NOMO-1 treated with dmso at 0.1 percent for 144 hours (cell line): ENCODE data around the gene PLEKHA5.
"Not testable (repeated sequence)": the region's sequence is repeated elsewhere in the genome, so short reads cannot be mapped to it uniquely, and the experiment has no call there.

Experiments used
- DNase-seq: peaks from one replicate; lab custom pipeline; 2025; ENCODE audit not compliant: unreplicated experiment; lab: John Stamatoyannopoulos, UW

Gene PLEKHA5

DNA sequence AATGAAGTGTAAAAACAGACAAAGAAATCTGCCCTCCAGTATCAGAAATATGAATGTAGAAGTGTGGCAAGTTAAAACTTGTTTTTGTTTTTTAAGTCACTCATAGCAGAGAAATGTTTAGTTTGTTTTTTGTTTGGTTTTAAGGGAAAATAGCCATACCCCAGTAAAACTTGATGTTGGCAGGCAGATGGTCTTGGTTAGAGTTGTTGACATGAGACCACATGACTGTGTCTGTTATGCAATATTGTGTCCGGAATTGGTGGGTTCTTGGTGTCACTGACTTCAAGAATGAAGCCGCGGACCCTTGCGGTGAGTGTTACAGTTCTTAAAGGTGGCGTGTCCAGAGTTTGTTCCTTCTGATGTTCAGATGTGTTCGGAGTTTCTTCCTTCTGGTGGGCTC, 99.5 kb downstream of the PLEKHA5 start:
- not testable (repeated sequence) for DNase-seq

DNA sequence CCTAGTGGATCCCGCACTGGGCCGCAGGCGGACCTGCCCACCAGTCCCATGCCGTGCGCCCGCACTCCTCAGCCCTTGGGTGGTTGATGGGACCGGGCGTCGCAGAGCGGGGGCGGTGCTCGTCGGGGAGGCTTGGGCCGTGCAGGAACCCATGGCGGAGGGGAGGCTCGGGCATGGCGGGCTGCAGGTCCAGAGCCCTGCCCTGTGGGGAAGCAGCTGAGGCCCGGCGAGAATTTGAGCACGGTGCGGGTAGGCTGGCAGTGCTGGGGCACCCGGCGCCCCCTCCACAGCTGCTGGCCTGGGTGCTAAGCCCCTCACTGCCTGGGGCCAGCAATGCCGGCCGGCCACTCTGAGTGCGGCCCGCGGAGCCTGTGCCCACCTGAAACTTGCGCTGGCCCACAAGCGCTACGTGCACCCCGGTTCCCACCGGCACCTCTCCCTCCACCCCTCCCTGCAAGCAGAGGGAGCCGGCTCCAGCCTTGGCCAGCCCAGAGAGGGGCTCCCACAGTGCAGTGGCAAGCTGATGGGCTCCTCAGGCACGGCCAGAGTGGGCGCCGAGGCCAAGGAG, 100.8 kb downstream of the PLEKHA5 start:
- no peak for DNase-seq

DNA sequence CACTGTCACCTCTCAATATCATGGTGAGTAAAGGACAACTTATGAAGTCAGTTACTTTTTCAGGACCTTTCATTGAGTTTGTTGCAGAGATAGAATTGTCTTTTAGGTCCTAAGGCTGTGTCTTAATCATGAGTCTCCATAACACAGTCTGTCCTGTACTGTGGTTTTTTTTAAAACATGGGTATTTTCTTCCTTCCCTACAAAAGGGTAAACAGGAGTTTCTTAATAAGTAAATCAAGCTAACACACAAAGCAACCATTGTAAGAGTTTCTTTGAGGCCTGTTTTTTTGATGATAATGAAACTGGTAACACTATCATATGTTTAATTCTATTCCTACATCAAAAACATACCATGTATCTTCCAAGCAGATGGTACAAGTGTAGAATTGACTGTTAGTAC, 101.4 kb downstream of the PLEKHA5 start:
- DNase-seq = no peak

DNA sequence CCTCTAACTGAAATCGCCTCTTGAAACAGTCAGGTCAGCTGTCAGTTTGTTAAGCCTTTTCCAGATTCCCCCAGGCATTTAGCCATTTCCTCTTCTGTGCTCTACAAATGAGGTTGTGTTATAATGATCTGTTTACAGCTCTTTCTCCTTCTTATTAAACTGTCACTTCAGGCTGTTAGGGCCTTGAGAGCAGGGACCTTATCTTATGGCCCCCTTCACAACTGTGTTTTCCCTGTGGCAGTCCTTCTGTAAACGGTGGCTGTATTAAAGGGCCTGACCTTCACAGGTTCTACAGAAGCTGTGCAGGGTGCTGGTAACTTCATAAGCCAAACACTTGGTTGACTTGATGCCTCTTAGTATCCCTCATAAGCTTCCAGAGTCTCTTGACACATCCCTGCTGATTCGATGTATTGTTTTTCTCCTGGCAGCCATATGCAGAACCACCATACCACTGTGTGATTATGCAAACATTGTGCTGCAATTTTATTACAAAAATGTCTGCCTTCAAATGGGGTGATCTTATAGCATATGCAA, 104.7 kb downstream of the PLEKHA5 start:
- no peak for DNase-seq

DNA sequence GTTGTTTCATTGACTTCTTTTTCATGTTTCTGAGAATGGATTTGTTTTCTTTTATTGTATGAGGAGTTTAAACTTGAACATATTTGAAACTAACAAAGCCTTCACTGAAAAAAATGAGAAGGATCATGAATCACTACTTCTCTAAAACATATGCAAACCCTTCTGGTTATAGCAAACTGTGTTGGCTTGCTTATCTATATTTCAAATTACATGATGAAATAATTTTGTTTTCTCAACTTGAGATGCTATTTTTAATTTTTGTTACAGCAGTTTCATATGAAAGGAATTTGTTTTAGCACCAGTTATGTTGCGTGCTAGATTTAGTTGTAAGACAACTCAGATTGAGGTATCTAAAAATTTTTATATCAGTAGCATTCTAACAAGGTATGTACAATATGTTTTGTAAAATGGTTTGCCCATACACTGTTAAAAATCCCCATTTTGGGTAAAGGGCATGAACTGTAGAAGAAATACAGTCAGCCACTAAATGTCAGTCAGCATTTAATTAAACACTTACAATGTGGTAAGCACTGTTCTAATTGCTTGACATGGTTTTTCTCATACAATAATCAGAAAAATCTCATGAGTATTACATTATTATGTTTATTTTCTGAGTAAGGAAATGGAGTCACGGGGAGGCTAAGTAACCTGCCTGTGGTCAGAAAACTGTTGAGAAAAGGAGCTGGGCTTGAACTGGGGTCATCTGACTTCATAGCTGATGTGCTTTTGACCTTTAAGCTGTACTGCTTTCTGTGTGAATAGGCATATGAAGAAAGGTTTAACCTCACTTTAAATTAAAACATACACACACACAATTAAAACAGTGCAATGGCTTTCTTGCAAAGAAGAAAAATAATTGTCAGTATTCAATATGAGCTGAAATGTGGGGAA, 105.7 kb downstream of the PLEKHA5 start:
- no peak for DNase-seq

DNA sequence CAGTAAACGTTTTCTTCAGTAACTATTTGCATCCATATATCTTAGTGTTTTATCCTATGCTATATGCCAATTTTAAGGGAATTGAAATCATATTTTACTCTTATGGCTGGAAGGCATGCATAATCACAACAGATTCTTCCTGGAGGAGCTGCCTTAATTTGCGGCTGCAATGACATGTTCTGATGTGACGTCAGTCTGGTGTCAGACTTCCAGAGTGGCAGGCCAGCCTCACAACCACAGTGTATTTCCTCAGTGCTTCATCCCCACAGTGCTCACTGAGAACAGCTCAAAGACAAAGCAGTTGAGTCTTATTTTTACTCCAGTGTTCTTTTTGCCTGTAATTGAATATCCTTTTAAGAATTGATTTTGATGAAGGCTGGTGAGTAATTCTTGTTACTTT, 107.1 kb downstream of the PLEKHA5 start:
- DNase-seq = no peak

DNA sequence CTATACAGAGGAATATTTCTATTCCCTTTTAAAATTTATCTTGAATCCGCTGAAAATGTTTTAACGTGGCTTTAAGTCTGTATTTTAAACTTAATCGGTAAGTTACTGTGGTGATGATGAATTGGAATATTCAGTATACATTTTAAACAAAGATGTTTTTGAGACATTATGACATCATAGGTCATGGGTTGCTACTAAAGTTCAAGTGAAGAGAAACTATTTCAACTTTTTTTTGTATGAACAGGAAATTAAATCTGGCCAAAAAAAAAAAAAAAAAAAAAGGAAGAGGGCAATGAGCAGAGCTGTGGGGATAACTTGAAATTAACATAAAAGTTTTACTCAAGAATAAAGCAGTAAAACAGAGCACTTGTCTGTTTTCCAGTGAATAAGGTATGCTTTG, 109.0 kb downstream of the PLEKHA5 start:
- no peak for DNase-seq

DNA sequence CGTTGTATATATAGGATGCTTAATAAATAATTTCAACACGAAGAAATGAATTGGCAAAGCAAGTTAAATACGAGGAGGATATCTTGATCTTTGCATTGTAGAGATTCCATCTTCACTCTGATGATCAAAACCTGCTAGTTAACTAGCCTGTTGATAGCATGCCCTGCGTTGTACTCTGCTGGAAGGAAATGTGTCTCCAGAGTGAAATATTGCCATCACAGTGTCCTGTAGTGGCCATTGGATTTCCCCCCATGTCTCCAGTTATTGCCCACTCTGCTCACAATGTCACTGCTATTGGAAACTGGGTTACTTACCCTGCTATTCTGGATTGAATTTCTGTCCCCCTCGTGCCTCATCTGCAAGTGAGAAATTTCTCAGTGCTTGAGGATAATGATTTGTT, 109.6 kb downstream of the PLEKHA5 start:
- DNase-seq = no peak

DNA sequence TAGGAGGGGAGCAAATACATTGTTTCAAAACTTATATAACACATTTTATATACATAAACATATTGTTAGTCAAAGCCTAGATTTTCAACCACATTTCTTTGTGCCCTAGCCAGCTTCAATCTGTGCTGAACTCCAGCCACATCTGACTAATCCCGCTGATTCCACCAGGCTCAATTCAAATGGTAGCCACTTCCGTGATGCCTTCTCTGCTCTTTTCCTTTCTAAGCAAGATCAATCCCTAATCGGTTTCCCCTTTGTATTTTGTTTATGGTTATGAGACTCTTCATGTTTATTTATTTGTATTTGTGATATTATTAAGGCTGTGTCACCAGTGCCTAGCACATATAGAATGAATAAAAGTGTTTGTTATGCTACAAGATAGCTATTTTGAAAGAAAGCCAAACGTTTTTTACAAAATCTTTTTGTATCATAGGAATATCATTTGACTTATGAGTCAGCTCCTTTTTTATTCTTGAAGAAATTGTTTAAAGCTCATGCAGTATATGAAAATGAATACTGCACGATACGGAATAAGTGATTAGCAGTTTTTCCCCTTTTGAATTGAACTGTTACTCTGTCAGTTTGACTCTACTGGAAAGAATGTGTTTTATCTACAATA, 110.2 kb downstream of the PLEKHA5 start:
- DNase-seq = no peak

DNA sequence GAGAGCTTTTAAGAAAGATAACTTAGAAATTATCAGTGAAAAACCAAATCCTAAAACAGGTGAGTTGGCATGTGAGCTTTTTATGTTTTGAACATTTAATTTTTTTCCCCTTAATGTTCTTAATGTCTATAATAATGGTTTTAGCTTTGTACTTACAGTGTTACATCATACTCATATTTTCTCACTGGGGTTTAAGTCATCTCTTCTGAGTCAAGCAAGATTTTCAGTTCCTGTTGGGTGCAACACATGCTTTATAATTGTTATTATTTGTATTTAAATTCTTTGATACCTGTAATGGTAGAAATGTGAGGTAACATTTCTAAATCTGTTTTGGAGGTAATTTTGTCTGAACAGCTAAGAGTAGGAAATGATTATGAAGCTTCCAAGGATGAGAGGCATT, 113.0 kb downstream of the PLEKHA5 start:
- no peak for DNase-seq

DNA sequence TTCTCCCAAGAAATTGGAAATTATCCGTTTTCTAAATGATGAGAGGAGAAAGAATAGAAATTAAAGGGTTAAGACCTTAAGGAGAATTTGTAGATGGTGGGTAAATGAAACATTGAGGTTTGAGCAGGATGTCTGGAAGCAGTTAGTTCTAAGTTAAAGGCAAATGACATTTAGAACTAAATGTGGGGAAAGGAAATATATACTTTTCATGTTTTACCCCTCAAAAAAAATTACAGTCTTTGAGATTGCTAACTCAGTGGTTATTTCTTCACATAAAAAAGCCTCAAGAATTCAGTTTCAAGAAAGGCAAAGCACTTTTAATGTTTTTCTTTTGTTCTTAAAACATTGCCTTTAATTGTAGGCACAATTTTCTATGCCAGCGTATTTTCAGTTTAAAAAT, 114.0 kb downstream of the PLEKHA5 start:
- DNase-seq = no peak

DNA sequence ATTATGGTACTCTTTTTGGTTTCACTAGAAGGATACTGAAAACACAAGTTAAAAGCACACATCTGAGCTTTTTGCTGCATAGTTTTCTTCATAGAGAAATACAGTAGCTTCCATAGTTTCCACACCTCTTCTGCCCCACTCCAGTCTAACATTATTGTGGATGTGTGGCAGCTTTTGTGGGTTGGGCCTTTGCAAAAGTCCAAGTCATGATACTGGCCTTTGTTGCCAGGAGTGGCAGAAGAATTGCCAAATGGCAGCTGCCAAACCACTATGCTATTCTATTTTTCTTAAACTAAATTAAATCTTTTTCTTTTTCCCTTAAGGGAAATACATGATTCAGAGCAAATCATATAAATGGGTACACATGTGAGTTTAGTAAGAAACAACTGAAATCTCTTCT, 114.8 kb downstream of the PLEKHA5 start:
- no peak for DNase-seq

DNA sequence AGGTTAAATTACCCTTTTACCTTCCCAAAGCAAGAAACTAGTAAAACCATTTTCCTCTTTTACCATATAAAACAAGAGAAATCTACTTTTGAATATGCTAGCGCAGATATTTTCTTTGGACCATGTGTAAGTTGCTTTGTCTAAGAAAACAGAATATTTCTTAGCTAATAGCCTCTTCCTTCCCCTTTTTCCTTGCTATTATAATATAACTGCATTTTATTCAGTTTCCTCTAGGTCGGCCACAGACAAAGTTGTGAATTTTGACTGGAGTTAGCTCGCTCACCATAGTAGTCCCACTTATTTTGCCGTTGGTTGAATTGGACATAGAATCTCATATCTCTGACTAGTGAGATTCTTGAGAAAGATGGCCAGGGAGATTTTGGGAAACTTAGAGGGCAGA, 115.6 kb downstream of the PLEKHA5 start:
- no peak for DNase-seq

DNA sequence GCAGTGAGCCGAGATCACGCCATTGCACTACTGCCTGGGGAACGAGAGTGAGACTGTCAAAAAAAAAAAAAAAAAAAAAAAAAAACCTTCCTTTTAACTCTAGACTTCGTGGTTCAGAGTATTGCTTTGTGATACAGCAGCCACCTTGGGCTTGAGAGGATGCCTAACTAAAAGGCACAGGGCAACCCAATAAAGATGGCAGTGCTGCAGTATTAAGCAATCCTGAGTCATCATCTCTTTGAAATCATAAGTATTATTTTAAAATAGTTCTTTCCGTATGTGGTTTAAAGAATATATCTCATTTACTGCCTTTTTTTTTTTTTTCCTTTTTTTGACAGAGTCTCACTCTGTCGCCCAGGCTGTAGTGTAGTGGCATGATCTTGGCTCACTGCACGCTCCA, 116.1 kb downstream of the PLEKHA5 start:
- DNase-seq = peak; percentile 38

DNA sequence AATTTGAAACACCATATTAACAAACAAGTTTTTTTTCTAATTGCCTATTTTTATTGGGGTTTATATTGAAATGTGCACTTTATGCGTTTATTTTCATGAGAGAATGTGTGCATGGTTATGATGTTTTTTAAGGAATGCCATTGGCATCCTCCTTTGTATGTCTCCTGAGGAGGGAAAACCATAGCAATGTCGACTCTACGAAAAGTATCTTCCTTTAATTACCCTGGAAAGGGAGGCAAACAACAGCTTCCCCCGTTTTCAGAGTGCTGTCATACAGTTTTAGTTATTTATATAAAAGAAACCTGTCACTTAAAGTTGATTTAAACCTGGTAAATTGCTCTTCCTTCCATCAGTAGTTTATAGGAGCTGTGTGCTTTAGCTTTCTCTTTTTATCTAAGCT, 117.4 kb downstream of the PLEKHA5 start:
- no peak for DNase-seq

DNA sequence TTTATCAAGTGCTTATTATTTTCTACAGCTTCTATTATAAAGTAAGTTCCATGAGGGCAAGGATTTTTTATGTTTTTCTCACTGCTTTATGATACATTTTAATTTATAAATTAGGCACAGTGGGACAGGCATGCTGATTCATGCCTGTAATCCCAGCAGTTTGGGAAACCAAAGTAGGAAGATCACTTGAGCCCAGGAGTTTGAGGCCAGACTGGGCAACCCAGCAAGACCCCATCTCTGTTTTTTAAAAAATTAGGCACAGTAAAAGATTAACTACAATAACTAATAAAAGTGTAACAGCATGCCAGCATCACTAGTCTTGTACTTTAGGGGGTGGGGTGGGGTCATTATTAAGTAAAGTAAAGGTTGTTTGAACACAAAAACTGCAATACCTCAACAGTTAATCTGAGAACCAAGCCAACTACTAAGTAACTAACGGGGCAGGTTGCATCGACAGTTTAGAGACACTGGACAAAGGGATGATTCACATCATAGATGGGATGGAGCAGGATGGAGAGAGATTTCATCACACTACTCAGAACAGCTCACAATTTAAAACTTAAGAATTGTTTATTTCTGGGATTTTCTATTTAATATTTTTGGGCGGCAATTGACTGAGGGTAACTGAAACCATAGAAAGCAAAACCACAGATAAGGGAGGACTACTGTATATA, 119.5 kb downstream of the PLEKHA5 start:
- no peak for DNase-seq

DNA sequence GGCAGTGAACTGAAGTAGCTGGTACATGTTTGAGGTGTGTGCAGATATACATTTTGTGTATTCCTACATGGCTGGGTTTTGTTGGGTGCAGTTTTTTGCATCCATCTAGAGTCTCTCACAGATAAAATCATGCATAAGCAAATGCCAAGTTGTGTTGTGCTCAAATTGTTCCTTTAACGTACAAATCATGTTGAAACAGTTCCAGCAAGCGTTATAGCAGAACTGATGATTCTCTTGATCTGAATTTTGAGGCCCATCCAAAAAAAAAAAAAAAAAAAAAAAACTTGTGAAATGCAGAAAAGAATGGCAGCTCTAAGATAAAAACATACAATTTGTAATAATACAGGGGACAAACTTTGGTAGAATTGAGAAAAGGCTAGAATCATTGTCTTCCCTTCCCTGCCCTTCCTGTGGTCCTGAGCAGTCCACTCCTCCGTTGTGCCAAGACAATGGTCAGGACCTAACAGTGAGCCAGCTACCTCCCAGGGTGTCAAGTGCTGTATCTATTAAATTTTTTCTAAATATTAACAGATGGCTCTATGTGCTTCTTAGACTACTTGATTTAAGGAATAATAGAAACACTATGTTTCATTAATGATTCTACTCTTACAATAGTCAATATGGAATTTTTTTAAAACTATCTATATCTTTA, 122.1 kb downstream of the PLEKHA5 start:
- no peak for DNase-seq

DNA sequence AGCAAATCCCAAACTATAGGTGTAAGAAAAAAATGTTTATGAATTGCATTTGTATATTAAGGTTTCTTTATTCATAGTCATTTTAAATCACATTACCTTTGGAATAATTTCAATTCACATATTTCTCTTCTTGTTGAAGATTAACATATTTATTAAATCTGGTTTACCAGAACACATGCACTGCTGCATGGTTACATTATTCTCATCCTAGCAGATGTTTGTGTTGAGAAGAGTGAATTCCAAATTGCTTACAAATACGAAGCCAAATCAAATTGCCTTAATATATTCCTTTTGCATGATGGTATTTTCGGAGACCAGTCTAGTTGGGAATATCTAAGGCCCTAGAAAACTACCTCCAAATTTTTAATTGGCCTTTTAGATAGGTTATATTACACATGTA, 130.6 kb downstream of the PLEKHA5 start:
- no peak for DNase-seq

DNA sequence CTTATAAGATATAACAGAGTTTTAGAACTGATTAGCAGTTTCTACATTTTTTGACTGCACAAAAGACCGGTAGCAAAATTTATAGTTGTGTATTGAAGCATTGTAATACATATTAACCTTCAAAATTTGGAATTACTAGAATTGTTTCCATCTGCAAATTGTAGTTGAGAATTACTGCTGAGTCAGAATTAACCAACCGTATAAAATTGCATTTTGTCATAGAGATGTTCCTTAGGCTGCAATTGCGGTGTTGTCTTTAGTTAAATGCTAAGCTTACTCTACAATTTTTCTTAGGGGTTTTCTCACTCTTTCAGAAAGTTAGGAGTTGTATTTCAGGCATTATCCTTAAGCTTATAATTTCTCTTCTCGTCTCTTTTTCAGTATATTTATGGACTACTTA, 132.2 kb downstream of the PLEKHA5 start:
- DNase-seq = no peak

DNA sequence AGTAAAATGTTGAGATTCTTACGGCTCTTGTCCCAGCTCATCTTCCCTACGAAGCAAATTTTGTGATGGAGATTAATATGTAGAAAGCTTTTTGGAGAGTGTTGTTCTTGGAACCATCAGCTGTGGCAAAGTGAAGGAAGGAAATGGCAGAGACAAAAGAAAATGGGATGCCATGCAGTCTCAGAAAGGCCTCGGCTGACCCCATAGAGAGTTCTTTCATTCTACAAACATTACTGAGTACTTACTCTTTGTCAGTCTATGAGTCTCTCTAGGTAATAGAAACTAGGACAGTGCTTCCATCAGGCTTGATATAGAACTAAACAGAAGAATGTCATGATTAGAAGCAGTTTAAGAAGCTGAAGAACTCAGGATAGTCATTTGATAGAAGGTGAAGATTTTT, 134.1 kb downstream of the PLEKHA5 start:
- no peak for DNase-seq
